A549 (cell line): ENCODE data around the gene LAMA2. TPM values are rescaled to one million over a fixed set of nuclear protein-coding genes. Genes with fewer than 3 reads are reported as not detected.
A peak's percentile ranks its signal among the peaks of the same experiment; 100 is the strongest.

Experiments used
- ATAC-seq, 2 experiments: fragments of 200-7000 bp in 1 of 2; fragments of >200 bp in 1 of 2; cut with Nextera tagmentation in 1 of 2; cut with Tn5 transposase in 1 of 2; 3 replicates each; pipeline versions ENCODE4 v1.8.0 to v1.9.1; 2018 to 2020; ENCODE audit warnings: mild to moderate bottlenecking in 1 of 2, moderate library complexity in 1 of 2
- CTCF ChIA-PET: fragments of 300-600 bp; sonication (Branson Sonifier 250); formaldehyde crosslinking; extraction: SDS; loops from one replicate; lab custom pipeline; 2021; ENCODE audit warnings: antibody characterized with exemption, inconsistent platforms; lab: Yijun Ruan, JAX
- POLR2A ChIA-PET: fragments of 350-600 bp; formaldehyde crosslinking; extraction: SDS; loops from one replicate; lab custom pipeline; 2021; ENCODE audit warnings: antibody characterized with exemption, inconsistent platforms; lab: Yijun Ruan, JAX
- DNase-seq, 2 experiments: peaks; one replicate each; pipeline versions ENCODE4 v3.0.0 to v3.0.0-alpha.2; 2011 to 2016; ENCODE audit warnings: low read depth in 1 of 2, low spot score in 1 of 2
- FAIRE-seq: peaks from 2 replicates; lab custom pipeline; 2011; peaks lifted over from hg19 to GRCh38; lab: Jason Lieb, UNC
- H3K27ac ChIP-seq, 2 experiments: fragments of >200 bp; sonication (Bioruptor Twin); formaldehyde crosslinking; 3 replicates each; pipeline ENCODE4 v1.5.1; 2016 to 2017
- H3K4me1 ChIP-seq: fragments of >200 bp; sonication (Bioruptor Twin); formaldehyde crosslinking; 3 replicates; pipeline ENCODE4 v1.6.1; 2016
- H3K4me2 ChIP-seq: fragments of >200 bp; sonication (Bioruptor Twin); formaldehyde crosslinking; 3 replicates; pipeline ENCODE4 v1.6.1; 2016
- H3K4me3 ChIP-seq: fragments of >200 bp; sonication (Bioruptor Twin); formaldehyde crosslinking; 3 replicates; pipeline ENCODE4 v1.5.1; 2016
- H3K9me3 ChIP-seq: fragments of >200 bp; sonication (Bioruptor Twin); formaldehyde crosslinking; 3 replicates; pipeline ENCODE4 v1.6.1; 2016
- CEBPB ChIP-seq, 2 experiments: fragments of >200 bp in 1 of 2; sonication (Bioruptor Twin) in 1 of 2; formaldehyde crosslinking in 1 of 2; IDR thresholded peaks; 2 replicates each; pipeline ENCODE4 v1.6.1; 2012 to 2016
- CHD2 ChIP-seq: fragments of 150-350 bp; IDR thresholded peaks from 2 replicates; pipeline ENCODE4 v1.6.1; 2014; ENCODE audit warnings: low read length; ENCODE audit not compliant: partially characterized antibody
- EHF ChIP-seq: fragments of 250-450 bp; sonication (Bioruptor Pico); IDR thresholded peaks from 2 replicates; pipeline ENCODE4 v1.5.0; 2020; ENCODE audit warnings: mild to moderate bottlenecking
- ELK1 ChIP-seq: fragments of 150-350 bp; IDR thresholded peaks from 2 replicates; pipeline ENCODE4 v1.6.1; 2014; ENCODE audit warnings: low read depth, mild to moderate bottlenecking, low read length
- GATA3 ChIP-seq: IDR thresholded peaks from 2 replicates; pipeline ENCODE4 v1.6.1; 2012; ENCODE audit warnings: borderline replicate concordance
- HES2 ChIP-seq: fragments of >200 bp; sonication (Bioruptor Twin); formaldehyde crosslinking; IDR thresholded peaks from 2 replicates; pipeline ENCODE4 v1.6.1; 2016
- HEYL ChIP-seq: fragments of 250-450 bp; sonication (Bioruptor Pico); IDR thresholded peaks from 2 replicates; pipeline ENCODE4 v1.8.0; 2021; ENCODE audit warnings: mild to moderate bottlenecking, moderate library complexity
- HOXA7 ChIP-seq: fragments of 250-450 bp; sonication (Bioruptor Pico); IDR thresholded peaks from 2 replicates; pipeline ENCODE4 v1.5.0; 2020; ENCODE audit warnings: mild to moderate bottlenecking, moderate library complexity
- HOXB5 ChIP-seq: fragments of 250-450 bp; sonication (Bioruptor Pico); IDR thresholded peaks from 2 replicates; pipeline ENCODE4 v1.5.0; 2020; ENCODE audit warnings: mild to moderate bottlenecking, moderate library complexity
- KDM5A ChIP-seq: fragments of 200-600 bp; sonication (generic); IDR thresholded peaks from 2 replicates; pipeline ENCODE4 v1.6.1; 2016; ENCODE audit warnings: antibody characterized with exemption, mild to moderate bottlenecking
- NFE2L2 ChIP-seq: fragments of 150-350 bp; conservative IDR thresholded peaks from 2 replicates; pipeline ENCODE4 v1.6.1; 2014; ENCODE audit warnings: low read length
- NPAS2 ChIP-seq: fragments of 250-450 bp; sonication (Bioruptor Pico); IDR thresholded peaks from 2 replicates; pipeline ENCODE4 v1.8.0; 2022; ENCODE audit warnings: mild to moderate bottlenecking, moderate library complexity, borderline replicate concordance
- PHF8 ChIP-seq: fragments of 200-600 bp; sonication (generic); IDR thresholded peaks from 2 replicates; pipeline ENCODE4 v1.6.1; 2016; ENCODE audit warnings: low read depth, mild to moderate bottlenecking, antibody characterized with exemption, moderate library complexity, borderline replicate concordance
- RAD21 ChIP-seq, 2 experiments: fragments of >200 bp in 1 of 2; sonication (Bioruptor Twin) in 1 of 2; formaldehyde crosslinking in 1 of 2; IDR thresholded peaks in 1 of 2; conservative IDR thresholded peaks in 1 of 2; 2 replicates in 1 of 2; 3 replicates in 1 of 2; pipeline ENCODE4 v1.6.1; 2012 to 2018; ENCODE audit warnings: inconsistent platforms in 1 of 2
- RCOR1 ChIP-seq: fragments of 150-350 bp; IDR thresholded peaks from 2 replicates; pipeline ENCODE4 v1.6.1; 2014; ENCODE audit warnings: antibody characterized with exemption, low read length, low read depth
- ZFP36 ChIP-seq: fragments of 450-650 bp; IDR thresholded peaks from 2 replicates; pipeline ENCODE4 v1.6.1; 2014; ENCODE audit warnings: borderline replicate concordance; ENCODE audit not compliant: partially characterized antibody
- WGBS: methylation state at CpG from one replicate; pipeline ENCODE4 v1.1.6; 2017; ENCODE audit errors: missing lambda C conversion rate; 5-methylcytosine and 5-hydroxymethylcytosine counted together
- polyA minus RNA-seq: library from RNA; depleted of rRNA, polyadenylated mRNA; stranded (reverse); fragments of >200 nt; gene quantifications from 2 replicates; pipeline ENCODE4 v1.2.3, GENCODE V29; 2011; rRNA and poly(A)+ RNA removed
- polyA plus RNA-seq, 4 experiments: library from polyadenylated mRNA; depleted of rRNA in 3 of 4; stranded (reverse); fragments of >200 nt; fragmentation: RNase III in 1 of 4; extraction: RNeasy Plus Mini Kit Qiagen cat#74134 plus additional on column Dnase treatment in 1 of 4; gene quantifications; 2 replicates in 3 of 4; 3 replicates in 1 of 4; pipeline ENCODE4 v1.2.3, GENCODE V29; 2011 to 2017
- TF ChIP-seq, protein P1 (sequence below): fragments of 200-600 bp; sonication (generic); IDR thresholded peaks from 2 replicates; pipeline ENCODE4 v1.6.1; 2016; ENCODE audit warnings: antibody characterized with exemption, mild to moderate bottlenecking, moderate library complexity

Gene LAMA2, protein sequence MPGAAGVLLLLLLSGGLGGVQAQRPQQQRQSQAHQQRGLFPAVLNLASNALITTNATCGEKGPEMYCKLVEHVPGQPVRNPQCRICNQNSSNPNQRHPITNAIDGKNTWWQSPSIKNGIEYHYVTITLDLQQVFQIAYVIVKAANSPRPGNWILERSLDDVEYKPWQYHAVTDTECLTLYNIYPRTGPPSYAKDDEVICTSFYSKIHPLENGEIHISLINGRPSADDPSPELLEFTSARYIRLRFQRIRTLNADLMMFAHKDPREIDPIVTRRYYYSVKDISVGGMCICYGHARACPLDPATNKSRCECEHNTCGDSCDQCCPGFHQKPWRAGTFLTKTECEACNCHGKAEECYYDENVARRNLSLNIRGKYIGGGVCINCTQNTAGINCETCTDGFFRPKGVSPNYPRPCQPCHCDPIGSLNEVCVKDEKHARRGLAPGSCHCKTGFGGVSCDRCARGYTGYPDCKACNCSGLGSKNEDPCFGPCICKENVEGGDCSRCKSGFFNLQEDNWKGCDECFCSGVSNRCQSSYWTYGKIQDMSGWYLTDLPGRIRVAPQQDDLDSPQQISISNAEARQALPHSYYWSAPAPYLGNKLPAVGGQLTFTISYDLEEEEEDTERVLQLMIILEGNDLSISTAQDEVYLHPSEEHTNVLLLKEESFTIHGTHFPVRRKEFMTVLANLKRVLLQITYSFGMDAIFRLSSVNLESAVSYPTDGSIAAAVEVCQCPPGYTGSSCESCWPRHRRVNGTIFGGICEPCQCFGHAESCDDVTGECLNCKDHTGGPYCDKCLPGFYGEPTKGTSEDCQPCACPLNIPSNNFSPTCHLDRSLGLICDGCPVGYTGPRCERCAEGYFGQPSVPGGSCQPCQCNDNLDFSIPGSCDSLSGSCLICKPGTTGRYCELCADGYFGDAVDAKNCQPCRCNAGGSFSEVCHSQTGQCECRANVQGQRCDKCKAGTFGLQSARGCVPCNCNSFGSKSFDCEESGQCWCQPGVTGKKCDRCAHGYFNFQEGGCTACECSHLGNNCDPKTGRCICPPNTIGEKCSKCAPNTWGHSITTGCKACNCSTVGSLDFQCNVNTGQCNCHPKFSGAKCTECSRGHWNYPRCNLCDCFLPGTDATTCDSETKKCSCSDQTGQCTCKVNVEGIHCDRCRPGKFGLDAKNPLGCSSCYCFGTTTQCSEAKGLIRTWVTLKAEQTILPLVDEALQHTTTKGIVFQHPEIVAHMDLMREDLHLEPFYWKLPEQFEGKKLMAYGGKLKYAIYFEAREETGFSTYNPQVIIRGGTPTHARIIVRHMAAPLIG (N-terminal part only)
- polyA plus RNA-seq (2011; rRNA removed) = 1.1 and 1.3 TPM in 2 replicates
- polyA plus RNA-seq (2012; cell fraction: cytosol; rRNA removed) = 0.26 and 0.44 TPM in 2 replicates
- polyA plus RNA-seq (2012; cell fraction: nucleus; rRNA removed) = 0.10 and 0.27 TPM in 2 replicates
- polyA plus RNA-seq (2017; fragmentation: RNase III; extraction: RNeasy Plus Mini Kit Qiagen cat#74134 plus additional on column Dnase treatment) = 0.21 to 0.58 TPM (median 0.37 TPM) in 3 replicates
- 0.33 and 0.39 TPM in 2 replicates for polyA minus RNA-seq

GRCh38 chr6:128882991-128883611 is at the start of gene LAMA2:
LAMA2 (plus strand) TSS chr6:128883138; CDS start chr6:128883246, 108 bp downstream.
- ChIA-PET POLR2A (no interaction called here), CTCF (no interaction called here)
- Histone ChIP-seq H3K27ac (no peak within 1 kb of the TSS), H3K9me3 (no peaks in the 10 kb centered on the region)
- TF ChIP-seq ELK1 (no peak), HEYL (no peak), PHF8 (no peak), ZFP36 (no peak), KDM5A (no peak), EHF (no peak), RAD21 (conservative IDR thresholded peaks at IDR 0.05 in 1 of 2, IDR thresholded peaks at IDR 0.05 in 1 of 2) (no peak), HOXB5 (CRISPR knock-in tag) (no peak), NPAS2 (no peak)
- TF ChIP-seq, protein P1, sequence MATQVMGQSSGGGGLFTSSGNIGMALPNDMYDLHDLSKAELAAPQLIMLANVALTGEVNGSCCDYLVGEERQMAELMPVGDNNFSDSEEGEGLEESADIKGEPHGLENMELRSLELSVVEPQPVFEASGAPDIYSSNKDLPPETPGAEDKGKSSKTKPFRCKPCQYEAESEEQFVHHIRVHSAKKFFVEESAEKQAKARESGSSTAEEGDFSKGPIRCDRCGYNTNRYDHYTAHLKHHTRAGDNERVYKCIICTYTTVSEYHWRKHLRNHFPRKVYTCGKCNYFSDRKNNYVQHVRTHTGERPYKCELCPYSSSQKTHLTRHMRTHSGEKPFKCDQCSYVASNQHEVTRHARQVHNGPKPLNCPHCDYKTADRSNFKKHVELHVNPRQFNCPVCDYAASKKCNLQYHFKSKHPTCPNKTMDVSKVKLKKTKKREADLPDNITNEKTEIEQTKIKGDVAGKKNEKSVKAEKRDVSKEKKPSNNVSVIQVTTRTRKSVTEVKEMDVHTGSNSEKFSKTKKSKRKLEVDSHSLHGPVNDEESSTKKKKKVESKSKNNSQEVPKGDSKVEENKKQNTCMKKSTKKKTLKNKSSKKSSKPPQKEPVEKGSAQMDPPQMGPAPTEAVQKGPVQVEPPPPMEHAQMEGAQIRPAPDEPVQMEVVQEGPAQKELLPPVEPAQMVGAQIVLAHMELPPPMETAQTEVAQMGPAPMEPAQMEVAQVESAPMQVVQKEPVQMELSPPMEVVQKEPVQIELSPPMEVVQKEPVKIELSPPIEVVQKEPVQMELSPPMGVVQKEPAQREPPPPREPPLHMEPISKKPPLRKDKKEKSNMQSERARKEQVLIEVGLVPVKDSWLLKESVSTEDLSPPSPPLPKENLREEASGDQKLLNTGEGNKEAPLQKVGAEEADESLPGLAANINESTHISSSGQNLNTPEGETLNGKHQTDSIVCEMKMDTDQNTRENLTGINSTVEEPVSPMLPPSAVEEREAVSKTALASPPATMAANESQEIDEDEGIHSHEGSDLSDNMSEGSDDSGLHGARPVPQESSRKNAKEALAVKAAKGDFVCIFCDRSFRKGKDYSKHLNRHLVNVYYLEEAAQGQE = no peak
- TF ChIP-seq, all 56 proteins: peak for 0
- ATAC-seq = peak; percentile 62 to 63
- FAIRE-seq = no peak
- Histone ChIP-seq H3K4me2 (peak within 1 kb of the TSS; percentile 52), H3K4me1 (no peaks in the 10 kb centered on the region), H3K4me3 (no peak within 1 kb of the TSS)
- no peak for DNase-seq
- WGBS = 43% methylated on average over 24 of the region's 36 CpGs

- no peak overlapping the region for H3K4me3 ChIP-seq
- H3K9me3 ChIP-seq = no peaks in the 10 kb centered on the region
- 0% methylated on average over 1 of the region's 1 CpG for WGBS
- no peak overlapping the region for H3K27ac ChIP-seq
- no peaks in the 10 kb centered on the region for H3K4me1 ChIP-seq
- ATAC-seq (no peak), DNase-seq (no peak)
- TF ChIP-seq HOXA7 (CRISPR knock-in tag) (no peak), CEBPB (IDR thresholded peaks at IDR 0.05) (no peak), CHD2 (no peak), RCOR1 (no peak), NFE2L2 (no peak), GATA3 (no peak), HES2 (no peak)
- TF ChIP-seq, all 56 proteins: peak for 0
- CTCF ChIA-PET = no interaction called here
- no peak for FAIRE-seq
- POLR2A ChIA-PET = no interaction called here
- H3K4me2 ChIP-seq = no peak overlapping the region
Observed at GRCh38 chr6:128836761-128837160, 46.2 kb upstream of the LAMA2 start.
